ENCODE data around the gene RIC8B. TPM values are rescaled to one million over a fixed set of nuclear protein-coding genes. Genes with fewer than 3 reads are reported as not detected.
A peak's percentile ranks its signal among the peaks of the same experiment; 100 is the strongest.

Gene RIC8B
- total RNA-seq, 2 donors from 2014 or later = 12.9 to 27.5 TPM

DNA sequence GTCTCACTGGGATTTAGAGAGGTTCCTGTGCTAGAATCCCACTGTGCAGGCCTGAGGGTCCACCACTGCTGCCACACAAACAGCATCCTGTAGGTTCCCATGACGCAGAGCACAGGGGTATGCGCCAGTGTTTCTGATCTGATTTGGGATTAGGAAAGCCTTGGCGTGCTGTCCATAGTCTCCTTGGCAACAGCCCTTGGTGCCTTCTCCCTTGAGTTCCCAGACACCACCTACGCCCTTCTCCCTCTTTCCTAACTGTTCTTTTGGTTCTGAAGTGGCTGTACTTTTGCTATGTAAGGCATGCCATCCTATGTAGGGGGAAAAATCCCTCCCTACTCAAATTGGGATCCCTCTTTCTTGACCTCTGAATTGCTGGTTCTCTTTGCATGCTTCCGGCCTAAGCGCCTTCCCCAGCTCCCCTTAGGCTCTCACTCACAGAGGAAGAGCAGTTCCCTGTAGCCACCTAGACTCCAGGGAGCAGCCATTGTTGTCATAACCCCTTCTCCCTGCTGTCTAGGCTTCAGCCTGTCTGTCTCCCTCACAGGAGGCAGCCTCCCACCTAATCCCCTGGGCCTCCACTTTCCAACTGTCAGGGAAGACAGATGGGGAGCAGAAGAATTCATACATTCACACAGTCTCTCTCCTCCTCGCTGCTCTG, 14.8 kb upstream of the RIC8B start:
- no peak for DNase-seq (ENCODE audit: low spot score)
- no peaks in the 10 kb centered on the region for H3K36me3 ChIP-seq
- no peaks in the 10 kb centered on the region for H3K9me3 ChIP-seq
- no peaks in the 10 kb centered on the region for H3K27me3 ChIP-seq (replicated peaks; ENCODE audit: insufficient read depth)
- TF ChIP-seq, protein P1, sequence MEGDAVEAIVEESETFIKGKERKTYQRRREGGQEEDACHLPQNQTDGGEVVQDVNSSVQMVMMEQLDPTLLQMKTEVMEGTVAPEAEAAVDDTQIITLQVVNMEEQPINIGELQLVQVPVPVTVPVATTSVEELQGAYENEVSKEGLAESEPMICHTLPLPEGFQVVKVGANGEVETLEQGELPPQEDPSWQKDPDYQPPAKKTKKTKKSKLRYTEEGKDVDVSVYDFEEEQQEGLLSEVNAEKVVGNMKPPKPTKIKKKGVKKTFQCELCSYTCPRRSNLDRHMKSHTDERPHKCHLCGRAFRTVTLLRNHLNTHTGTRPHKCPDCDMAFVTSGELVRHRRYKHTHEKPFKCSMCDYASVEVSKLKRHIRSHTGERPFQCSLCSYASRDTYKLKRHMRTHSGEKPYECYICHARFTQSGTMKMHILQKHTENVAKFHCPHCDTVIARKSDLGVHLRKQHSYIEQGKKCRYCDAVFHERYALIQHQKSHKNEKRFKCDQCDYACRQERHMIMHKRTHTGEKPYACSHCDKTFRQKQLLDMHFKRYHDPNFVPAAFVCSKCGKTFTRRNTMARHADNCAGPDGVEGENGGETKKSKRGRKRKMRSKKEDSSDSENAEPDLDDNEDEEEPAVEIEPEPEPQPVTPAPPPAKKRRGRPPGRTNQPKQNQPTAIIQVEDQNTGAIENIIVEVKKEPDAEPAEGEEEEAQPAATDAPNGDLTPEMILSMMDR (IDR thresholded peaks at IDR 0.05) = no peak
- H3K4me1 ChIP-seq (ENCODE audit: control insufficient read depth in 1 of 2, low read depth in 2 of 2) = peaks cover 5 to 44% of the 10 kb centered on the region in 2 donors
- H3K4me3 ChIP-seq = no peak overlapping the region
- ATAC-seq (ENCODE audit: insufficient number of reproducible peaks, low FRiP score, low read depth) = peak; percentile 26
- H3K27ac ChIP-seq = peak overlapping the region; percentile 6 to 46

DNA sequence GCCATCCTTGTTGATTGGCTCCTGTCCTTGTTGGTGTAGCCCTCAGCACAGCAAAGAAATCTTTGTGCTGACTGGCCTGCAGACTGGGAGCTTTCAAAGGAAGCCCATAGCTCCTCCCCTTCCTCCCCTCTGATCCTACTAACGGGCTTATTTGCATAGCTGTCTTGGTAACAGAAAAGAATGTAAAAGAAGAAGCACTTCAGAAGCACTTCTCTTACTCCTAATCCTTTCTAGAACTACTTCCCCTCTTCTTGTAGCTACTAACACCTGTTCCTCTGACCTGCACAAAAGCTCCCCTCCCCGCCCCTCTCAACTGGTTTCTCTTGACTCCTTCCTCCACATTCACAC, 14.3 kb upstream of the RIC8B start:
- no peaks in the 10 kb centered on the region for H3K9me3 ChIP-seq
- ATAC-seq (ENCODE audit: insufficient number of reproducible peaks, low FRiP score, low read depth) (no peak), DNase-seq (ENCODE audit: low spot score) (no peak)
- H3K27ac ChIP-seq = peak overlapping the region; percentile 6 to 46
- no peaks in the 10 kb centered on the region for H3K27me3 ChIP-seq (replicated peaks; ENCODE audit: insufficient read depth)
- H3K4me3 ChIP-seq = no peak overlapping the region
- TF ChIP-seq, protein P1 (IDR thresholded peaks at IDR 0.05) = no peak
- H3K4me1 ChIP-seq (ENCODE audit: control insufficient read depth in 1 of 2, low read depth in 2 of 2) = peaks cover 5 to 49% of the 10 kb centered on the region in 2 donors
- H3K36me3 ChIP-seq = no peaks in the 10 kb centered on the region

DNA sequence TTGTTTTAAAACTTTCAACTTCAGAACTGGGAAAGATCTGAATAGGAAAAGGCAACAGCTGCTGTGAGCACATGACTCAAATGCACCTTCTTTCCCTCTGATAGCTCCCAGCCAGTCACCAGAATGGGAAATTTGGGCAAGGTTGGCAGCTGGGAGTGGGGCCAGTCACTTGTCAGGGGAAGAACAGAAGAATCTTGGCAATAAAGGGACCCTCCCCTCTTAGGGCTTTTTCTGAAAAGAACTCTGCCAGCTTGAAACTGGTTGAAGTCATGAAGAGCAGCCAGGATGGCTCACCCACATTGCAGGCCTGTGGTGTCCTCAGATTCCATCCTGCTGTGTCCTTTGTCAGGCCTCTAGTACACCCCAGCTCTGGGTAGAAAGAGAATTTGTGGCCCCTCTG, 10.3 kb upstream of the RIC8B start:
- TF ChIP-seq, protein P1 (IDR thresholded peaks at IDR 0.05) = no peak
- no peak for DNase-seq (ENCODE audit: low spot score)
- Histone ChIP-seq H3K27me3 (replicated peaks; ENCODE audit: insufficient read depth) (no peaks in the 10 kb centered on the region), H3K9me3 (no peaks in the 10 kb centered on the region), H3K27ac (peak overlapping the region in 1 of 2 donors; percentile 23), H3K4me3 (no peak overlapping the region), H3K36me3 (no peaks in the 10 kb centered on the region), H3K4me1 (ENCODE audit: control insufficient read depth in 1 of 2, low read depth in 2 of 2) (peaks cover 30 to 68% of the 10 kb centered on the region in 2 donors)
- no peak for ATAC-seq (ENCODE audit: insufficient number of reproducible peaks, low FRiP score, low read depth)

DNA sequence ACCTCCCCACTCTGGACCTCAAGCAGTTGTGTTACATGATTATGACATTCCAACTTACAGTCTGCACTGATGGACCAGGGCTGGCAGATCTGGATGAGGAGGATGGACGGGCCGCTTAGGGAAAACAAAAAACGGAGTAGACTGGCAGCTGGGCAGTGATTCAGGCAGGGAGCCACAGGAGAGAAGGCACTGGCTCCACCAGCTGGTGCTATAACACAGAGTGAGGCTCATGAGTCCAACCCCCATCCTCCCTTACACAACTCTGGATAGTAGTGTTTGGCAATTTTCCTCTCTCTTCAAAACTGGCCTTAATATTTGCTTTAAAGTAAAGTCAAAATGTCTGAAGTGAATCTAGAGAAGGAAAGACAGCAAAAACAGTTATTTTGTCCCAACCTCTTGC, 9.7 kb upstream of the RIC8B start:
- ATAC-seq (ENCODE audit: insufficient number of reproducible peaks, low FRiP score, low read depth) (no peak), DNase-seq (ENCODE audit: low spot score) (no peak)
- Histone ChIP-seq H3K36me3 (no peaks in the 10 kb centered on the region), H3K27ac (peak overlapping the region in 1 of 2 donors; percentile 23), H3K4me1 (ENCODE audit: control insufficient read depth in 1 of 2, low read depth in 2 of 2) (peaks cover 30 to 63% of the 10 kb centered on the region in 2 donors), H3K9me3 (no peaks in the 10 kb centered on the region), H3K27me3 (replicated peaks; ENCODE audit: insufficient read depth) (no peaks in the 10 kb centered on the region), H3K4me3 (no peak overlapping the region)
- TF ChIP-seq, protein P1 (IDR thresholded peaks at IDR 0.05) = no peak

DNA sequence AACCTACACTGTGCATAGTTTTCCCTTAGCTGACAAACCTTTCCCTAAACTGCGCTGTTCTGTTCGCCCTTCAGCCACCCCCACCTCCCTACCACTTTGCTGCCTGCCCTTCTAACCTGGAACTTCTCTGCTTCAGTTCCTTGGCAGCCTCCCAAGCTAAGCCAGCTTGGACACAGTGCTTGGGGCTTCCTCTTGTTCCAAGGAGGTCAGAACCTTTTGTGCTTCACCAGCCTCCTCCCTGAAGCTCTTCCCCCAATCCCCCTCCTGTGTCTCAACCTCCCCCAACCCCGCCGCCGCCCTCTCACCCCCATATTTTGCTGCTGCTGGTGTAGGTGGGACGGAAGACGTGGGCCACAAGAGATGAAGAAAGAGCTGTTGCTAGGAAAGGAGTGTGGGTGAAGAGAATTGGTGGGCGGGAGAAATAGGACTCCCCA, 8.1 kb upstream of the RIC8B start:
- DNase-seq (ENCODE audit: low spot score) = no peak

More for the DNA sequence above, 8.1 kb upstream of the RIC8B start:
- ATAC-seq (ENCODE audit: insufficient number of reproducible peaks, low FRiP score, low read depth) = no peak
- H3K4me3 ChIP-seq = no peak overlapping the region
- H3K9me3 ChIP-seq = no peaks in the 10 kb centered on the region
- H3K36me3 ChIP-seq = no peaks in the 10 kb centered on the region
- H3K27me3 ChIP-seq (replicated peaks; ENCODE audit: insufficient read depth) = no peaks in the 10 kb centered on the region
- peaks cover 28 to 55% of the 10 kb centered on the region in 2 donors for H3K4me1 ChIP-seq (ENCODE audit: control insufficient read depth in 1 of 2, low read depth in 2 of 2)
- no peak overlapping the region for H3K27ac ChIP-seq
- TF ChIP-seq, protein P1 (IDR thresholded peaks at IDR 0.05) = no peak

All from thoracic aorta (tissue), 2 donors.